HG03432 (cell line): ENCODE results near the gene CASP8AP2.
"Not testable (repeated sequence)": the region's sequence is repeated elsewhere in the genome, so short reads cannot be mapped to it uniquely, and the experiment has no call there.

Source experiments
- ATAC-seq: cut with Tn5 transposase; IDR thresholded peaks from one replicate; pipeline ENCODE4 v1.9.1; 2021; ENCODE audit warnings: mild to moderate bottlenecking, moderate library complexity; ENCODE audit not compliant: unreplicated experiment

Gene CASP8AP2

GRCh38 chr6:89886378-89887120 is 56.9 kb downstream of the CASP8AP2 start:
- no peak for ATAC-seq

GRCh38 chr6:89887452-89888137 is 57.9 kb downstream of the CASP8AP2 start:
- ATAC-seq, result no peak

GRCh38 chr6:89888138-89888514 is 58.4 kb downstream of the CASP8AP2 start:
- ATAC-seq, result no peak

- no peak for ATAC-seq
Observed at GRCh38 chr6:89888871-89889270, 59.2 kb downstream of the CASP8AP2 start.

DNA sequence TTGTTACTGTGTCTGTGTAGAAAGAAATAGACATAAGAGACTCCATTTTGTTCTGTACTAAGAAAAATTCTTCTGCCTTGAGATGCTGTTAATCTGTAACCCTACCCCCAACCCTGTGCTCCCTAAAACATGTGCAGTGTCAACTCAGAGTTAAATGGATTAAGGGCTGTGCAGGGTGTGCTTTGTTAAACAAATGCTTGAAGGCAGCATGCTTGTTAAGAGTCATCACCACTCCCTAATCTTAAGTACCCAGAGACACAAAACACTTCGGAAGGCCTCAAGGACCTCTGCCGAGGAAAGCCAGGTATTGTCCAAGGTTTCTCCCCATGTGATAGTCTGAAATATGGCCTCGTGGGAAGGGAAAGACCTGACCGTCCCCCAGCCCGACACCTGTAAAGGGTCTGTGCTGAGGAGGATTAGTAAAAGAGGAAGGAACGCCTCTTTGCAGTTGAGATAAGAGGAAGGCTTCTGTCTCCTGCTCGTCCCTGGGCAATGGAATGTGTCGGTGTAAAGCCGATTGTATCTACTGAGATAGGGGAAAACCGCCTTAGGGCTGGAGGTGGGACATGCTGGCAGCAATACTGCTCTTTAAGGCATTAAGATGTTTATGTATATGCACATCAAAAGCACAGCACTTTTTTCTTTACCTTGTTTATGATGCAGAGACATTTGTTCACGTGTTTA is 61.3 kb downstream of the CASP8AP2 start:
- ATAC-seq, result not testable (repeated sequence)

DNA sequence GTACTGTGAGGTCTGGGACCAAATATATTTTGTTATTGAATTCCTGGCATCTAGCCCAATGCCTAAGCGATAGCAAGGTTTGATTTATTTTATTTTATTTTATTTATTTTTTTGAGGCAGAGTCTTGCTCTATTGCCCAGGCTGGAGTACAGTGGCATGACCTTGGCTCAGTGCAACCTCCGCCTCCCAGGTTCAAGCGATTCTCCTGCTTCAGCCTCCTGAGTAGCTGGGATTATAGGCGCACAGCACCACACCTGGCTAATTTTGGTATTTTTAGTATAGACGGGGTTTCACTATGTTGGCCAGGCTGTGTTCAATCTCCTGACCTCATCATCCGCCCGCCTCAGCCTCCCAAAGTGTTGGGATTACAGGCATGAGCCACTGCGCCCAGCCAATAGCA is 62.9 kb downstream of the CASP8AP2 start:
- not testable (repeated sequence) for ATAC-seq

- ATAC-seq, result no peak
Observed at GRCh38 chr6:89894169-89894568, 64.5 kb downstream of the CASP8AP2 start, which contains the start of gene GJA10. TSS of gene GJA10 (plus strand) at chr6:89894469. CDS start at chr6:89894469, 0 bp downstream.

GRCh38 chr6:89895276-89895874 is 65.7 kb downstream of the CASP8AP2 start:
- ATAC-seq, result no peak

DNA sequence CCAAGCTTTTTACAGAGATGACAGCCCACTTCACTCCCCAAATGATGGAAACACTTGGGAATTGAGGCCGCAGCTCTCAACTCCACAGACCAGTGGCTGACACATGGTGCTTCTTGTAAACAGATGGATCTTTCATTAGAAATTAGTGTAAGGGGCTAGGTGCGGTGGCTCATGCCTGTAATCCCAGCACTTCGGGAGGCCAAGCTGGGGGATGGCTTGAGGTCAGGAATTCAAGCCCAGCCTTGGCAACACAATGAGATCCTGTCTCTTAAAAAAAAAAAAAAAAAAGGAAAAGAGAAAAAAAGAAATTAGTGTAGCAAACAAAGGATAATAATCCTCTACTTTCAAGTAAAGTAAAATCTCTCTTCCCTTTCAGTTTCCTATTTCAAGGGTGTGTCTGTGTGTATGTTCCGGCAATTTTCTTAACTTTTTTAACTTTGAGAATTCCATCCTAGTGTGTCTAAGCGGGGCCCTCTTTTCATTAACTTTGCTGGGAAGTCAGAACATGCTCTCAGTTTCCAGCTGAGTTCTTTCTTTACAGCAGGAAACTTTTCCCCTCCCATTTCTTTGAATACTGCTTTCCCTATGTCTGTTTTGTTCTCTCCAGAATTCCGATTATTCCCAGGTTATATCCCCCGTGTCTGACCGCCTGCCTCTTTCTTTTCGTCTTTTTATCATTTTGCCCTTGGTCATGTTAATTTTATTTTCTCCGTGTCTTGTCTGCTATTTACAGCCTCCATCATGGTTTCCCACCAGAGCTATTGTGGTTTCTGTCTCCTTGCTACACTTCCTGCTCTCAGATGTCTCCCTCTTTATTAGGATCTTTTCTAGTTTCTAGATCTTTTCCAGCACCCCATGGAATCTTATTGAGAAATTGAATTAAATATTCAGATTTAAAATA is 80.6 kb downstream of the CASP8AP2 start:
- ATAC-seq, result not testable (repeated sequence)

DNA sequence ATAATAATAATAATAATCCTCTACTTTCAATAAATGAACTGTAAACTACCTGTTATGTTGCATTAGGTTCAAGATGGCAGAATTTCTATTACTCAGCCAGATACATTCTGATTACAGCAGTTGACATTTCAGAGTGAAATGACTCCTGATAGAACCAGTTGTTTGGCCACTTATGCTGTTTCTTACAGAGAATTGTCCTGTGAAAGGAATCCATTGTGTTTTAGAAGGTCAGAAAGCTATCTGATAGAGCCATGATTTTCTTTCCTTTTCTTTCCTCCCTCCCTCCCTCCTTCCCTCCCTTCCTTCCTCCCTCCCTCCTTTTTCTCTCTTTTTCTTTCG is 81.2 kb downstream of the CASP8AP2 start:
- ATAC-seq, result no peak

GRCh38 chr6:89916136-89916920 is 86.6 kb downstream of the CASP8AP2 start:
- no peak for ATAC-seq

DNA sequence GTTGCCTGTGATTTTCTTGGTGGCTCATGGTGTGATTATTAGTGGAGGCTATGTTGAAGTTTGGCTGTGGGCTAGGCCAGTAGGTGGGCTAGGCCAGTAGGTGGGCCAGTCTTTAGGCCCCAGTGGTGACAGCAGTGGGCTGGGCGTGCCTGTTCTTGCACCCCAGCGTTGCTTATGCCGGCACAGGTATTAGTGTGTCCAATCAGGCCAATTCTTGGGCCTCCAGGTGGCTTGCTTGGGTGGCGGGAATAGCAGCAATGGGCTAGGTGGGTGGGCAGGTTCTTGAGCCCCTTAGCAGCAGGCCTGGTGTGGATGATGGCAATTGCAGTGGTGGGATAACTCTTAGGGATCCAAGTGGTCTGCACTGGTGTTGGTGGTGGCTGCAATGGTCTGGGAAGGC is 87.5 kb downstream of the CASP8AP2 start:
- no peak for ATAC-seq

- no peak for ATAC-seq
Observed at GRCh38 chr6:89917801-89918366, 88.2 kb downstream of the CASP8AP2 start.
